GM19099 (cell line): ENCODE data around the gene TMEM218.

Experiments
- POLR2A ChIP-seq: IDR thresholded peaks from 3 replicates; pipeline ENCODE4 v1.6.1; 2011; ENCODE audit warnings: low read depth; ENCODE audit not compliant: insufficient read length; ENCODE audit errors: extremely low read depth

Gene TMEM218

GRCh38 chr11:125111343-125112207 lies at the start of gene TMEM218:
TSS of gene TMEM218 (minus strand) at chr11:125111626. CDS start at chr11:125102241, 9,385 bp downstream.
- peak; percentile 52 for TF ChIP-seq POLR2A

GRCh38 chr11:125157953-125158680 lies 46.7 kb upstream of the TMEM218 start:
- TF ChIP-seq POLR2A, result no peak

- no peak for TF ChIP-seq POLR2A
Measured at GRCh38 chr11:125157118-125157733, 45.8 kb upstream of the TMEM218 start.

DNA sequence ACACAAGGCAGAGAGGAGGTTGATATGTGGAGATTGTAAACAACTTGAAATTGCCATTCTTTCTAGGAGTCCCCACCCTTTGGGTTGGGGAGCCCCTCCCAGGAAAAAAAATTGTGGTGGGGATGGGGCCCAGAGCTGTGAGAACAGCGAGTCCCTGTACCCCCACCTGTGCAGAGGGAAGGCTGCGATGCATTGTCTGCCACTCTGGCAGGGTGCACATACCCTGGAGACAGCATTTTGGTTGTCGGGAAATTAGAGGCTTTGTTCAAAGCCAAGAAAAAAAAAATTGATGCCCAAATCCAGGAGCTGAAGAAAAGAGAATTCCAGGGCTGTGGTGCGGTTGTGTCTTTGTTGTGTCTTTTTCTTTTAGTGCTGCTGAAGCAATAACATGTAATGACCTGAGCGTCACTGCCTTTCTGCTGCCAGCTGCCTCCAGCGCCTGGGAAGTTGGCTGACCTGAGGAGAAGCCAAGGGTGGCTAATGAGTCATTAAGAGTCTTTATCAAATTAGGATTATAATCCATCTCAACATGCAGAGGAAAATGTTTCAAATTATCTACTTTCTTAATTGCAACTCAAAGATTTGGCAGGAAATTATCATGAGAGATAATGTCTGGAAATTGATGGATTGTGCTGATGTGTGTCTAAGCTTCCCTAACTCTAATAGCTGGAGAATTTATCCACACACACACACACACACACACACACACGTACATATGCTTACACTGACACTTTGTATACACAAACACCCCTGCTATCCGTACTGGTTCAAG lies 45.1 kb upstream of the TMEM218 start:
- no peak for TF ChIP-seq POLR2A

DNA sequence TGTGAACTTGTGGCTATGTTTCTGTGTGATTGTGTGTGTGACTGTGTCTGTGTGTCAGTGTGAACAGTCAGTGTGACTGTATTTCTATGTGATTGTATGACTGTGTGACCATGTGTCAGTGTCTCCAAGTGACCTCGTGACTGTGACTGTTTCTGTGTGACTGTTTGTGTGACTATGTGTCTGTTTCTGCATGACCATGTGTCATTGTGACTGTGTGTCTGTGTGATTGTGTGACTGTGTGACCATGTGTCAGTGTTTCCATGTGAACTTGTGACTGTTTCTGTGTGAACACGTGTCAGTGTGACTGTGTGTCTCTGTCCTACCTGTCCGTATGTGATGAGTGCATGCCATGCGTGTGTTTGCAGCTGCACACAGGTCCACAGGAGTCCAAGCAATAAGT lies 44.3 kb upstream of the TMEM218 start:
- TF ChIP-seq POLR2A, result no peak

GRCh38 chr11:125155100-125155444 lies 43.6 kb upstream of the TMEM218 start:
- TF ChIP-seq POLR2A, result no peak

DNA sequence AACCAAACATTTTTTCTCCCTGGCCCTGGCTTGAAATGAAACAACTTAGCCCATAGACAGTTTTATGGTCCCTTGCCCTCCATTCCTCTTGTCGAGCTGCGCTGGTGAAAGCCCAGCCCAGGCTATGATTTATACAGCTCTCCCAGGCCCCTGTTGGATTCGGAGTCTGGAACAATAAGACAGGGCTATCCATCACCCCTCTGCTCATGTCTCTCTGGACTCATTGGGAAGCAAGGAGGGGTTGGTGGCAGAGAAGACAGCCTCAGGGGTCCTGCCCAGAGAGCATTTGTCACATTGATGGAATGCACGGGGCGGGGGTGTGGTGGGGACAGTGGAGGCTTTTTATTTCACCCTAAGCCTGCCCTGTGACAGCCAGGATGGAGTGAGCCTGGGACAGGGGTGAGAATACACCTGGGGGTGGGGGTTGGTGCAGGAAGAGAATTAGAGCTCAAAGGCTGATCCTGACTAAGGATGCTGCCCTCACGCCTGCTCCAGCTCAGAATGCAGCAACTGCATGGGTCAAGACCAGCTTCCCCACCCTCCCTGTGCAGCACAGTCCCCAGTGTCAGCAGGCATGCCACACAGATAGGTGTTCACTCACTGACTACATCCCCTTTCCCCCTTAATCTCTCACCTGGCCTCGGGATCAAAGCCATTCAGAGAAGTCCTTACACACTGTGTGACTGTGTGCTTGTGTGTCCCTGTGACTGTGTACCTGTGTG lies 43.1 kb upstream of the TMEM218 start:
- no peak for TF ChIP-seq POLR2A

DNA sequence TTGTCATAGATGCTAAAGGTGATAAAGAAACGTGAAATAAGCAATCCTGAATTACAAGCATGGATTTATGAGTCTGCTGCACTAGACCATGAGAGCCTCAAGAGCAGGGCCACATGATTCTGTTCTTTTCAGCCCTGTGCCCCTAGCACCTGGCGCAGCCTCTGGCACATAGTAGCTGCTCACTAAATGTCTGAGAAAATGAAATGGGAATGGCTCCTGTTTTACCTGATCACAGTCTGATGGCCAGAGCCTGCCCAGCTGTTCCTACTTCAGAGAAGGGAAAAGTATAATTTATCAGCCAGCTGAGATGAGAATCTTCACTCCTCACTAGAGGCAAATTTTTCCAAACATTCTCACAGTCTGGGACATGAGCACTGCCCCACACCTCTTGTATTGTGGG lies 42.4 kb upstream of the TMEM218 start:
- no peak for TF ChIP-seq POLR2A

- no peak for TF ChIP-seq POLR2A
Measured at GRCh38 chr11:125148743-125149142, 37.3 kb upstream of the TMEM218 start.

DNA sequence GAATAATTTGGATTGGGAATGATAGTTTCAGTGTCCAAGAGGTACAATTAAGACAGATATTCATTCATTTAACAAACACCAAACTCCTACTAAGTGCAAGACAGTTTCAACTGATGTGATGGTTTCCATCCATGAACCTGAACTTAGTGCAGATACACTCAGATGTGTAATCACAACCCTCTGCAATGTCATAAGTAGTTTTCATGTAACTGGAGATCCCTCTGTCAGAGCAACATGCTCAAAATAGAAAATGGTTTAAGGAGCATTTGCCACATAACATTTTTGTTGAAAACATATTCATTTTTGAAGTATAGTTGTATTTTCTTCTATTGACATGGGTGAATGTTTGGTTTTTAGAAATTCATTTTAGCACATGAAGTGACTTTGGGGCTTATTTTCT lies 36.6 kb upstream of the TMEM218 start:
- TF ChIP-seq POLR2A, result no peak

- no peak for TF ChIP-seq POLR2A
Measured at GRCh38 chr11:125147280-125147679, 35.9 kb upstream of the TMEM218 start.

GRCh38 chr11:125146232-125146631 lies 34.8 kb upstream of the TMEM218 start:
- TF ChIP-seq POLR2A, result no peak

DNA sequence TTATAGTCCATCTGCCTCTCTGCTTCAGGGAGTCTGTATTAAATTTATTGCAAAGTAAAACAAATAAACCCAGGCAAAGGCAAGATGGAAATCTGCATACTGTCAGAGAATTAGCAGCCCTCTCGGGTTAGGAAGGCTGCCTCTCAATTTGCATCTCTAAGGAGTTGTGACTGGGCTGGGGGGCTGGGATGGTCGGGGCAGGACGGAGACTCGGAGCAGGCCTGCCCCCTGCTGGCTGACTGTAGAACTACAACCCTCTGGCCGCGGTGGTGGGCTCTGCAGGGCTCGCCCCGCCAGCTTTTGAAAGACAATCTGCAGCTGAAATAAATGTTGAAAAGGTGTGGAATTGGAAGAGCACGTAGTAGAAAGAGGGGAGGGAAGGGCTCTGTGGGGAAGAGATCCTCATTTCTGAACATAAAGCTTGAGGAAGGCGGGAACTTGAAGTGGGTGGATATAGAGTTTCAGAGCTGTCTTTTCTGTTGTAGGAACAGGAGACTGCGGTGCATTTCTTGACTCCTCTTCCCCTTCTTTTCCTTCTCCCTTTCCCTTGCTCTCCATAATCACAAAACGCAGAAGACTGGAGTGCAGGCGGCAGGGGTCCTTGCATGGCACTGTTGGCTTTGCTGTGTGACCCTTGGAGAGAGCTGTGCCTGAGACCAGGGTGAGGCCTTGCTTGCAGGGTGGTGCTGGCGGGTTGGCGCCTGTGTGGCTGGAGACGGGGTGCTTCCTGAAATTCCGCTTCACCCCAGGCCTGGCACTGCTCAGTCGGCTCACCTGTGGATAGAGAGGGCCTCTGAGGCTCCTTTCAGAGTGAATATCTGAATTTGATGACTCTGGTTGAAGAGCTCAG lies 30.5 kb upstream of the TMEM218 start:
- no peak for TF ChIP-seq POLR2A
